Endometrium (tissue), 2 donors: ENCODE results near the gene AWAT1.
"Not testable (repeated sequence)": the region's sequence is repeated elsewhere in the genome, so short reads cannot be mapped to it uniquely, and the experiment has no call there.

Source experiments
- FAIRE-seq: peaks from 2 replicates; lab custom pipeline; 2012; peaks lifted over from hg19 to GRCh38; lab: Jason Lieb, UNC
- donor health status: control.
- donor health status: control.

Gene AWAT1

DNA sequence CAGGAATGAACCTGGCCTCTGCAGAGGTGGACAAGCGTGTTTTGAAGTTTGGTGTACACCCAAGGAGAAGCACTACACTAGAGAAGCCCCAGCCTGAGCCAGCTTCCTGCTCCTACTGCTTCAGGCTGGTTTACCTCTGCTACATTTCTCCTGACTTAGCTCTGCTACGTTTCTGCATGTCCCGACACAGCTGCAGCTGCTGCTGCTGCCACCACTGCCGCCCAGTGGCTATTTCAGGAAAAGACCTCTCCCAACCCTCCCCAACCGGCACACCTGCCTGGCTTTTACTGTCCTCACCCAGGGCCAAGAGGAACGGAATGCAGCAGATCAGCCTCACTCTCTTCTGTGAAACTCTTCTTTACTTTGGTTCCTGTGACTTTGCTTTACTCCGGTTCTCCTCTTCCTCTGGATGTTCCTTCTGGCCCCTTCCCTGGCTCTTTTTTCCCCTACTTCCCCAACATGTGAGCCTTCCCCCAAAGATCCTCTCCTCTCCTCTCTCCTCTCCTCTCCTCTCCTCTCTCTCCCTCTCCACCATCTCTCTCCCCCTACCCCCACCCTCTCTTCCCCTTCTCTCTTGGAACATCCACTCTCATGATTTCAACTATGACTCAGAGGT, 28.6 kb downstream of the AWAT1 start:
- no peak for FAIRE-seq

- FAIRE-seq: no peak
These were observed 30.3 kb downstream of the AWAT1 start for GRCh38 chrX:70264784-70265183.

DNA sequence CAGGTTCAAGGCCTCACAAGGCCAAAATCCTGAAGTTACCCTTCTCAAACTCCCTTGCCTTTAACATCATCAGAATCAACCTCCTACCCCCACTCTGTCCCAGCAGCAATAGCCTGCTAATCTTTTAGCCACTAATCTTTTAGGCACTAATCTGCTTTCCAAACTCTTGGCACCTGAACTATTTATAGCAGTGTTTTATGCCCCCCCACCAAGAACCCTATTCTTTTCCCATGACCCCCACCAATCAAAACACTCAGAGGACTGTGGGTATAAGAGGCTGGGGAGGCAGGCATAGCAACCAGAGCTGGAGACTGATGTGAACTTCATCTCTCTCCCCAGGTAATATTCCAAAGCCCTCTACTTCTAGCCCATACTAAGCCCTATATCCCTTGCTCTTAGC, 33.6 kb downstream of the AWAT1 start, which contains the start of gene ARR3:
ARR3 (plus strand) TSS at position 301 of the 400 bp plus-strand sequence. CDS start 1,052 bp downstream, outside the sequence.
- FAIRE-seq: no peak

DNA sequence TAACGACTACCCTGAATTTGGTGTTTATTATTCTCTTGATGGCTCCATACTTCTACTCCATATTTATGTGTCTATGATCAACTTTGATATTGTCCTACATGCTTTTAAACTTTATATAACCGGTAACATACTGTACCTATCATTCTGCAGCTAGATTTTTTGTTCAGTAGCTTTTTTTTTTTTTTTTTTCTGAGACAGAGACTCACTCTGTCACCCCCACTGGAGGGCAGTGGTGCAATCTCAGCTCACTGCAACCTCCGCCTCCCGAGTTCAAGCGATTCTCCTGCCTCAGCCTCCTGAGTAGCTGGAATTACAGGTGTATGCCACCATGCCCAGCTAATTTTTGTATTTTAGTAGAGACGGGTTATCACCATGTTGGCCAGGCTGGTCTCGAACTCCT, 39.6 kb downstream of the AWAT1 start:
- FAIRE-seq: not testable (repeated sequence)

GRCh38 chrX:70279081-70279480, 44.6 kb downstream of the AWAT1 start:
- no peak for FAIRE-seq

GRCh38 chrX:70280573-70280972, 46.1 kb downstream of the AWAT1 start:
- no peak for FAIRE-seq

- no peak for FAIRE-seq
These were observed 47.5 kb downstream of the AWAT1 start, which contains the start of gene RAB41 for GRCh38 chrX:70281951-70282350. TSS of gene RAB41 (plus strand) at chrX:70282172. CDS start at chrX:70282218, 46 bp downstream.

- FAIRE-seq: no peak
These were observed 54.8 kb downstream of the AWAT1 start for GRCh38 chrX:70289168-70289792.
